GM23338 (cell line): ENCODE data around the gene PROB1. TPM values are rescaled to one million over a fixed set of nuclear protein-coding genes. Genes with fewer than 3 reads are reported as not detected.
A peak's percentile ranks its signal among the peaks of the same experiment; 100 is the strongest.

Source experiments
- ATAC-seq: fragments of 200-7000 bp; cut with Tn5 transposase; 3 replicates; pipeline ENCODE4 v1.9.1; 2020
- DNase-seq: peaks from one replicate; pipeline ENCODE4 v3.0.0-alpha.2; 2015; ENCODE audit warnings: low spot score
- H2AFZ ChIP-seq: fragments of 200-600 bp; sonication (generic); 2 replicates; pipeline ENCODE4 v1.8.0; 2016; ENCODE audit warnings: antibody characterized with exemption, mild to moderate bottlenecking, moderate library complexity
- H3F3A ChIP-seq: fragments of 200-600 bp; sonication (generic); replicated peaks from 2 replicates; pipeline ENCODE4 v1.8.0; 2017; ENCODE audit warnings: antibody characterized with exemption, mixed run types, low read depth
- H3K27ac ChIP-seq: fragments of 200-600 bp; sonication (generic); 2 replicates; pipeline ENCODE4 v1.6.1; 2016; ENCODE audit warnings: low read depth
- H3K27me3 ChIP-seq: fragments of 200-600 bp; sonication (generic); 2 replicates; pipeline ENCODE4 v1.8.0; 2016; ENCODE audit warnings: mild to moderate bottlenecking, mixed run types, moderate library complexity; ENCODE audit not compliant: insufficient read depth
- H3K36me3 ChIP-seq: fragments of 200-600 bp; sonication (generic); 2 replicates; pipeline ENCODE4 v1.8.0; 2016; ENCODE audit warnings: mild to moderate bottlenecking; ENCODE audit not compliant: insufficient read depth
- H3K4me1 ChIP-seq: fragments of 200-600 bp; sonication (generic); 2 replicates; pipeline ENCODE4 v1.8.0; 2016; ENCODE audit warnings: mild to moderate bottlenecking, moderate library complexity; ENCODE audit not compliant: insufficient read depth
- H3K4me2 ChIP-seq: fragments of 200-600 bp; sonication (generic); 2 replicates; pipeline ENCODE4 v1.7.1; 2017; ENCODE audit warnings: mixed run types
- H3K4me3 ChIP-seq: fragments of 200-600 bp; sonication (generic); 2 replicates; pipeline ENCODE4 v1.6.1; 2016; ENCODE audit warnings: mixed run types
- H3K79me2 ChIP-seq: fragments of 200-600 bp; sonication (generic); replicated peaks from 2 replicates; pipeline ENCODE4 v1.8.0; 2017; ENCODE audit warnings: mild to moderate bottlenecking; ENCODE audit not compliant: insufficient read depth
- H3K9me2 ChIP-seq: fragments of 200-600 bp; sonication (generic); 2 replicates; pipeline ENCODE4 v1.8.0; 2017; ENCODE audit not compliant: insufficient read depth
- H4K20me1 ChIP-seq: fragments of 200-600 bp; sonication (generic); replicated peaks from 2 replicates; pipeline ENCODE4 v1.8.0; 2017; ENCODE audit warnings: mild to moderate bottlenecking; ENCODE audit not compliant: insufficient read depth
- H3K27ac Mint-ChIP-seq: 2 replicates; pipeline ENCODE4 v1.8.0; 2020; ENCODE audit warnings: inconsistent platforms, mild to moderate bottlenecking, moderate library complexity, mixed read lengths
- H3K27me3 Mint-ChIP-seq: 3 replicates; pipeline ENCODE4 v1.8.0; 2022; ENCODE audit warnings: low read depth, mild to moderate bottlenecking, moderate library complexity, mixed read lengths, inconsistent platforms; ENCODE audit not compliant: insufficient read depth, poor library complexity
- H3K36me3 Mint-ChIP-seq: 3 replicates; pipeline ENCODE4 v1.8.0; 2021; ENCODE audit warnings: low read depth, mild to moderate bottlenecking, inconsistent platforms, moderate library complexity, mixed read lengths
- H3K4me1 Mint-ChIP-seq: 3 replicates; pipeline ENCODE4 v1.8.0; 2020; ENCODE audit warnings: mild to moderate bottlenecking, inconsistent platforms, mixed read lengths
- H3K4me3 Mint-ChIP-seq: 3 replicates; pipeline ENCODE4 v1.8.0; 2021; ENCODE audit warnings: moderate library complexity, mild to moderate bottlenecking, inconsistent platforms, mixed read lengths
- H3K9me3 Mint-ChIP-seq: 3 replicates; pipeline ENCODE4 v1.8.0; 2020; ENCODE audit warnings: moderate library complexity, mild to moderate bottlenecking, inconsistent platforms, mixed read lengths
- CREB1 ChIP-seq: fragments of 250-450 bp; sonication (Bioruptor Pico); IDR thresholded peaks from 2 replicates; pipeline ENCODE4 v1.5.0; 2020; ENCODE audit warnings: low read depth, mild to moderate bottlenecking, moderate library complexity
- EZH2 ChIP-seq: fragments of 200-600 bp; sonication (generic); IDR thresholded peaks from one replicate; pipeline ENCODE4 v1.8.0; 2017; ENCODE audit warnings: antibody characterized with exemption, mild to moderate bottlenecking, low read depth; ENCODE audit not compliant: unreplicated experiment
- EZH2phosphoT487 ChIP-seq: fragments of 200-600 bp; sonication (generic); IDR thresholded peaks from one replicate; pipeline ENCODE4 v1.8.1; 2018; ENCODE audit warnings: antibody characterized with exemption; ENCODE audit not compliant: unreplicated experiment
- JUNB ChIP-seq: IDR thresholded peaks from one replicate; pipeline ENCODE4 v1.6.1; 2016; ENCODE audit warnings: antibody characterized with exemption; ENCODE audit not compliant: unreplicated experiment
- POLR2AphosphoS5 ChIP-seq: IDR thresholded peaks from 2 replicates; pipeline ENCODE4 v1.6.1; 2016; ENCODE audit warnings: antibody characterized with exemption, low read depth
- STAT1 ChIP-seq: IDR thresholded peaks from one replicate; pipeline ENCODE4 v1.6.1; 2016; ENCODE audit warnings: antibody characterized with exemption; ENCODE audit not compliant: unreplicated experiment
- ZNF331 ChIP-seq: fragments of 250-450 bp; sonication (Bioruptor Pico); IDR thresholded peaks from 2 replicates; pipeline ENCODE4 v1.5.0; 2020; ENCODE audit warnings: low read depth, mild to moderate bottlenecking, moderate library complexity
- polyA plus RNA-seq: library from polyadenylated mRNA; unstranded; fragments of >200 nt; fragmentation: Nextera tagmentation; extraction: Ambion mirVana; gene quantifications from 2 replicates; pipeline ENCODE4 v1.2.1, GENCODE V29; 2016
- total RNA-seq: library from RNA; depleted of rRNA; stranded (reverse); fragments of >200 nt; shearing (Covaris generic); gene quantifications from 2 replicates; pipeline ENCODE4 v1.2.3, GENCODE V29; 2014
- TF ChIP-seq, protein P1 (sequence below): IDR thresholded peaks from one replicate; pipeline ENCODE4 v1.6.1; 2018; ENCODE audit warnings: antibody characterized with exemption; ENCODE audit not compliant: unreplicated experiment
- TF ChIP-seq, protein P2 (sequence below), 2 experiments: fragments of 200-600 bp in 1 of 2; sonication (generic) in 1 of 2; conservative IDR thresholded peaks; 2 replicates each; pipeline versions ENCODE4 v1.5.1 to v1.6.1; 2016 to 2017; ENCODE audit warnings: antibody characterized with exemption in 2 of 2, low read depth in 2 of 2, mild to moderate bottlenecking in 2 of 2, moderate library complexity in 1 of 2
- TF ChIP-seq, protein P3 (sequence below): IDR thresholded peaks from 2 replicates; pipeline ENCODE4 v1.6.1; 2016; ENCODE audit warnings: antibody characterized with exemption
- TF ChIP-seq, protein P4 (sequence below): fragments of 250-450 bp; sonication (Bioruptor Pico); IDR thresholded peaks from 2 replicates; pipeline ENCODE4 v1.5.0; 2020; ENCODE audit warnings: mild to moderate bottlenecking, moderate library complexity

PROB1 gene
- total and polyA plus RNA-seq, 2 experiments from 2014 or later: 0.73 to 2.7 TPM

DNA sequence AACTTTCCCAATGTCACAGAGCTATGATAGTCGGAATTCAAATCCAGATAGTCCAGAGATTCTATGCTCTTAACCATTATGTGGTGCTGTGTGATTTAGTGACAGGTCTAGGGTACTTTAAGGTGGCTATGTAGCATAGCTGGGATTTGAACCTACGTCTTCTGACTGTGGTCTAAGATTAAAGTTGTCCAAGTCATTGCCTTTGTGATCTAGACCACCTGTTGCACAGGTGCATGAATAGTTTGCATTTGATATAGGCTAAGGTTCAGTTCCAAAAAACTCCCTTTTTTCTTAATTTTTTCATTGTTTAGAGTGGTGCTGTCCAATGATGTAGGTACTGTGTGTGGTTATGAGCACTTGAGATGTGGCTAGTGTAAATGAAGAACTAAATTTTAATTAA lies 50.7 kb downstream of the PROB1 start (continued):
- TF ChIP-seq, protein P1, sequence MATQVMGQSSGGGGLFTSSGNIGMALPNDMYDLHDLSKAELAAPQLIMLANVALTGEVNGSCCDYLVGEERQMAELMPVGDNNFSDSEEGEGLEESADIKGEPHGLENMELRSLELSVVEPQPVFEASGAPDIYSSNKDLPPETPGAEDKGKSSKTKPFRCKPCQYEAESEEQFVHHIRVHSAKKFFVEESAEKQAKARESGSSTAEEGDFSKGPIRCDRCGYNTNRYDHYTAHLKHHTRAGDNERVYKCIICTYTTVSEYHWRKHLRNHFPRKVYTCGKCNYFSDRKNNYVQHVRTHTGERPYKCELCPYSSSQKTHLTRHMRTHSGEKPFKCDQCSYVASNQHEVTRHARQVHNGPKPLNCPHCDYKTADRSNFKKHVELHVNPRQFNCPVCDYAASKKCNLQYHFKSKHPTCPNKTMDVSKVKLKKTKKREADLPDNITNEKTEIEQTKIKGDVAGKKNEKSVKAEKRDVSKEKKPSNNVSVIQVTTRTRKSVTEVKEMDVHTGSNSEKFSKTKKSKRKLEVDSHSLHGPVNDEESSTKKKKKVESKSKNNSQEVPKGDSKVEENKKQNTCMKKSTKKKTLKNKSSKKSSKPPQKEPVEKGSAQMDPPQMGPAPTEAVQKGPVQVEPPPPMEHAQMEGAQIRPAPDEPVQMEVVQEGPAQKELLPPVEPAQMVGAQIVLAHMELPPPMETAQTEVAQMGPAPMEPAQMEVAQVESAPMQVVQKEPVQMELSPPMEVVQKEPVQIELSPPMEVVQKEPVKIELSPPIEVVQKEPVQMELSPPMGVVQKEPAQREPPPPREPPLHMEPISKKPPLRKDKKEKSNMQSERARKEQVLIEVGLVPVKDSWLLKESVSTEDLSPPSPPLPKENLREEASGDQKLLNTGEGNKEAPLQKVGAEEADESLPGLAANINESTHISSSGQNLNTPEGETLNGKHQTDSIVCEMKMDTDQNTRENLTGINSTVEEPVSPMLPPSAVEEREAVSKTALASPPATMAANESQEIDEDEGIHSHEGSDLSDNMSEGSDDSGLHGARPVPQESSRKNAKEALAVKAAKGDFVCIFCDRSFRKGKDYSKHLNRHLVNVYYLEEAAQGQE: no peak
- TF ChIP-seq STAT1 (no peak), EZH2phosphoT487 (no peak), ZNF331 (CRISPR knock-in tag) (no peak)
- TF ChIP-seq, protein P2, sequence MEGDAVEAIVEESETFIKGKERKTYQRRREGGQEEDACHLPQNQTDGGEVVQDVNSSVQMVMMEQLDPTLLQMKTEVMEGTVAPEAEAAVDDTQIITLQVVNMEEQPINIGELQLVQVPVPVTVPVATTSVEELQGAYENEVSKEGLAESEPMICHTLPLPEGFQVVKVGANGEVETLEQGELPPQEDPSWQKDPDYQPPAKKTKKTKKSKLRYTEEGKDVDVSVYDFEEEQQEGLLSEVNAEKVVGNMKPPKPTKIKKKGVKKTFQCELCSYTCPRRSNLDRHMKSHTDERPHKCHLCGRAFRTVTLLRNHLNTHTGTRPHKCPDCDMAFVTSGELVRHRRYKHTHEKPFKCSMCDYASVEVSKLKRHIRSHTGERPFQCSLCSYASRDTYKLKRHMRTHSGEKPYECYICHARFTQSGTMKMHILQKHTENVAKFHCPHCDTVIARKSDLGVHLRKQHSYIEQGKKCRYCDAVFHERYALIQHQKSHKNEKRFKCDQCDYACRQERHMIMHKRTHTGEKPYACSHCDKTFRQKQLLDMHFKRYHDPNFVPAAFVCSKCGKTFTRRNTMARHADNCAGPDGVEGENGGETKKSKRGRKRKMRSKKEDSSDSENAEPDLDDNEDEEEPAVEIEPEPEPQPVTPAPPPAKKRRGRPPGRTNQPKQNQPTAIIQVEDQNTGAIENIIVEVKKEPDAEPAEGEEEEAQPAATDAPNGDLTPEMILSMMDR (conservative IDR thresholded peaks at IDR 0.05; ENCODE audit: low read depth in 2 of 2): no peak

DNA sequence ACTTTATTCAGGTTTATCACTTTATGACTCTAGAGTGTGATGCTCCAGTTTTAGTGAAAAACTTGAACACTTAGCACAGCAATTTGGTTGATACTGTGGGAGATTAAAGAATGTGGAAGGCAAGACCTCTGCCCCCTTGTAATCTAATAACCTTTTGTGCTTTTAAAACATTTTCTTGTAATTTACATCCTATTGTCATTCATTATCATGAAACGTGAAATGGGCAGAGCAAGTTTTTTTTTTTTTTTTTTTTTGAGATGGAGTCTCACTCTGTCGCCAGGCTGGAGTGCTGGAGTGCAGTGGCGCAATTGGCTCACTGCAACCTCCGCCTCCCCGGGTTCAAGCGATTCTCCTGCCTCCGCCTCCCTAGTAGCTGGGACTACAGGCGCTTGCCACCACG lies 51.4 kb downstream of the PROB1 start:
- H3K9me3 Mint-ChIP-seq: no peaks in the 10 kb centered on the region; the same call in 2 of the 3 replicates
- H4K20me1 ChIP-seq: peaks cover 43% of the 10 kb centered on the region
- TF ChIP-seq JUNB: no peak
- TF ChIP-seq, protein P3, sequence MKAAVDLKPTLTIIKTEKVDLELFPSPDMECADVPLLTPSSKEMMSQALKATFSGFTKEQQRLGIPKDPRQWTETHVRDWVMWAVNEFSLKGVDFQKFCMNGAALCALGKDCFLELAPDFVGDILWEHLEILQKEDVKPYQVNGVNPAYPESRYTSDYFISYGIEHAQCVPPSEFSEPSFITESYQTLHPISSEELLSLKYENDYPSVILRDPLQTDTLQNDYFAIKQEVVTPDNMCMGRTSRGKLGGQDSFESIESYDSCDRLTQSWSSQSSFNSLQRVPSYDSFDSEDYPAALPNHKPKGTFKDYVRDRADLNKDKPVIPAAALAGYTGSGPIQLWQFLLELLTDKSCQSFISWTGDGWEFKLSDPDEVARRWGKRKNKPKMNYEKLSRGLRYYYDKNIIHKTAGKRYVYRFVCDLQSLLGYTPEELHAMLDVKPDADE: no peak
- TF ChIP-seq STAT1: no peak
- no peak for TF ChIP-seq EZH2phosphoT487
- TF ChIP-seq, protein P4, sequence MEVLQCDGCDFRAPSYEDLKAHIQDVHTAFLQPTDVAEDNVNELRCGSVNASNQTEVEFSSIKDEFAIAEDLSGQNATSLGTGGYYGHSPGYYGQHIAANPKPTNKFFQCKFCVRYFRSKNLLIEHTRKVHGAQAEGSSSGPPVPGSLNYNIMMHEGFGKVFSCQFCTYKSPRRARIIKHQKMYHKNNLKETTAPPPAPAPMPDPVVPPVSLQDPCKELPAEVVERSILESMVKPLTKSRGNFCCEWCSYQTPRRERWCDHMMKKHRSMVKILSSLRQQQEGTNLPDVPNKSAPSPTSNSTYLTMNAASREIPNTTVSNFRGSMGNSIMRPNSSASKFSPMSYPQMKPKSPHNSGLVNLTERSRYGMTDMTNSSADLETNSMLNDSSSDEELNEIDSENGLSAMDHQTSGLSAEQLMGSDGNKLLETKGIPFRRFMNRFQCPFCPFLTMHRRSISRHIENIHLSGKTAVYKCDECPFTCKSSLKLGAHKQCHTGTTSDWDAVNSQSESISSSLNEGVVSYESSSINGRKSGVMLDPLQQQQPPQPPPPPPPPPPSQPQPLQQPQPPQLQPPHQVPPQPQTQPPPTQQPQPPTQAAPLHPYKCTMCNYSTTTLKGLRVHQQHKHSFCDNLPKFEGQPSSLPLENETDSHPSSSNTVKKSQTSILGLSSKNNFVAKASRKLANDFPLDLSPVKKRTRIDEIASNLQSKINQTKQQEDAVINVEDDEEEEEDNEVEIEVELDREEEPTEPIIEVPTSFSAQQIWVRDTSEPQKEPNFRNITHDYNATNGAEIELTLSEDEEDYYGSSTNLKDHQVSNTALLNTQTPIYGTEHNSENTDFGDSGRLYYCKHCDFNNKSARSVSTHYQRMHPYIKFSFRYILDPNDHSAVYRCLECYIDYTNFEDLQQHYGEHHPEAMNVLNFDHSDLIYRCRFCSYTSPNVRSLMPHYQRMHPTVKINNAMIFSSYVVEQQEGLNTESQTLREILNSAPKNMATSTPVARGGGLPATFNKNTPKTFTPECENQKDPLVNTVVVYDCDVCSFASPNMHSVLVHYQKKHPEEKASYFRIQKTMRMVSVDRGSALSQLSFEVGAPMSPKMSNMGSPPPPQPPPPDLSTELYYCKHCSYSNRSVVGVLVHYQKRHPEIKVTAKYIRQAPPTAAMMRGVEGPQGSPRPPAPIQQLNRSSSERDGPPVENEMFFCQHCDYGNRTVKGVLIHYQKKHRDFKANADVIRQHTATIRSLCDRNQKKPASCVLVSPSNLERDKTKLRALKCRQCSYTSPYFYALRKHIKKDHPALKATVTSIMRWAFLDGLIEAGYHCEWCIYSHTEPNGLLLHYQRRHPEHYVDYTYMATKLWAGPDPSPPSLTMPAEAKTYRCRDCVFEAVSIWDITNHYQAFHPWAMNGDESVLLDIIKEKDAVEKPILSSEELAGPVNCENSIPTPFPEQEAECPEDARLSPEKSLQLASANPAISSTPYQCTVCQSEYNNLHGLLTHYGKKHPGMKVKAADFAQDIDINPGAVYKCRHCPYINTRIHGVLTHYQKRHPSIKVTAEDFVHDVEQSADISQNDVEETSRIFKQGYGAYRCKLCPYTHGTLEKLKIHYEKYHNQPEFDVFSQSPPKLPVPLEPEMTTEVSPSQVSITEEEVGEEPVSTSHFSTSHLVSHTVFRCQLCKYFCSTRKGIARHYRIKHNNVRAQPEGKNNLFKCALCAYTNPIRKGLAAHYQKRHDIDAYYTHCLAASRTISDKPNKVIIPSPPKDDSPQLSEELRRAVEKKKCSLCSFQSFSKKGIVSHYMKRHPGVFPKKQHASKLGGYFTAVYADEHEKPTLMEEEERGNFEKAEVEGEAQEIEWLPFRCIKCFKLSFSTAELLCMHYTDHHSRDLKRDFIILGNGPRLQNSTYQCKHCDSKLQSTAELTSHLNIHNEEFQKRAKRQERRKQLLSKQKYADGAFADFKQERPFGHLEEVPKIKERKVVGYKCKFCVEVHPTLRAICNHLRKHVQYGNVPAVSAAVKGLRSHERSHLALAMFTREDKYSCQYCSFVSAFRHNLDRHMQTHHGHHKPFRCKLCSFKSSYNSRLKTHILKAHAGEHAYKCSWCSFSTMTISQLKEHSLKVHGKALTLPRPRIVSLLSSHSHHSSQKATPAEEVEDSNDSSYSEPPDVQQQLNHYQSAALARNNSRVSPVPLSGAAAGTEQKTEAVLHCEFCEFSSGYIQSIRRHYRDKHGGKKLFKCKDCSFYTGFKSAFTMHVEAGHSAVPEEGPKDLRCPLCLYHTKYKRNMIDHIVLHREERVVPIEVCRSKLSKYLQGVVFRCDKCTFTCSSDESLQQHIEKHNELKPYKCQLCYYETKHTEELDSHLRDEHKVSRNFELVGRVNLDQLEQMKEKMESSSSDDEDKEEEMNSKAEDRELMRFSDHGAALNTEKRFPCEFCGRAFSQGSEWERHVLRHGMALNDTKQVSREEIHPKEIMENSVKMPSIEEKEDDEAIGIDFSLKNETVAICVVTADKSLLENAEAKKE: no peak
- no peak for TF ChIP-seq EZH2
- TF ChIP-seq ZNF331 (CRISPR knock-in tag): no peak
- no peak for TF ChIP-seq POLR2AphosphoS5
- TF ChIP-seq CREB1 (CRISPR knock-in tag): no peak

More for the DNA sequence above, 51.4 kb downstream of the PROB1 start:
- H3K4me3 ChIP-seq: peak overlapping the region; percentile 90
- H3K27me3 ChIP-seq: no peaks in the 10 kb centered on the region
- peak overlapping the region; percentile 97 for H3K4me2 ChIP-seq
- DNase-seq: no peak
- no peak overlapping the region for H3K27ac ChIP-seq
- peaks cover 15% of the 10 kb centered on the region for H3K36me3 ChIP-seq
- H3K36me3 Mint-ChIP-seq: peaks cover 37% of the 10 kb centered on the region
- H3K27me3 Mint-ChIP-seq: peaks cover 23% of the 10 kb centered on the region
- peaks cover 4% of the 10 kb centered on the region; the same call in 1 of the 2 replicates for H3K9me2 ChIP-seq
- H3K79me2 ChIP-seq: peaks cover 62% of the 10 kb centered on the region
- H3K4me3 Mint-ChIP-seq: peak overlapping the region; percentile 99
- no peak overlapping the region for H3K27ac Mint-ChIP-seq
- peaks cover 8% of the 10 kb centered on the region for H3K4me1 ChIP-seq
- no peak overlapping the region for H2AFZ ChIP-seq
- H3F3A ChIP-seq: peaks cover 7% of the 10 kb centered on the region; the same call in 1 of the 2 replicates
- peaks cover 23% of the 10 kb centered on the region for H3K4me1 Mint-ChIP-seq
- no peak for ATAC-seq
